ENCODE results near the gene ARL2BP.
A peak's percentile ranks its signal among the peaks of the same experiment; 100 is the strongest.

DNA sequence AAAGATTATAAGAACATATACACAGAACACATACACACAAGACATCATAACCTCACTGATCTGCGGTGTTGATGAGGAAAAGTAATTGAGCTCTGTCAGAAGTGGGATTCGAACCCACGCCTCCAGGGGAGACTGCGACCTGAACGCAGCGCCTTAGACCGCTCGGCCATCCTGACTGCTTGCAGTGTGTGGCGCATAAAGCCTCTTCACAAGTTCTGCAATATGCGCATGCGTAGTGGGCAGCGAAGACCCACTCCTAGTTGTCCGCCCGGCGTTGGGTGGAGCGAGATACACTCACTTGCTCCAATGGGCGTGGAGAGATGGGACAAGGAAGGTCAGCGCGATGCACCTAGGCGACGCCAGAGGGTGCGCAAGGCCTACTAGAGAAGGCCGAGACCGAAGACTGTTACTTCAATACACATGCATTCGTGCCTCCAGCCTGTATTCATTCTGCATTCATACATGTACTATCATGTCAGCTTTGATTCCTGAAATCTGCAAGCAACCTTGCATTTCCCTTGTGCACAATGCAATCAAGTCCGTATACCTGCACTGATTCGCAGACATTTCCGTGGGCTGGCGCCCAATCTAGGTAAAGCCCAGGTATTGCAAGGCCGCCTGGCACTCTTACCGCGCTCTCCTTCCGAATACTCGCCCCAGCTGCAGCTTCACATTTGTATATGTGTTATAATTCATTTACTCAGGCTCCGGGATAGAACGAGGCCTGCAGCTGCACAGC is 55.5 kb downstream of the ARL2BP start:
- TF ChIP-seq IKZF1 (conservative IDR thresholded peaks at IDR 0.05), result peak; percentile 8; the same call in 1 of the 2 replicates
- TF ChIP-seq, protein P1, sequence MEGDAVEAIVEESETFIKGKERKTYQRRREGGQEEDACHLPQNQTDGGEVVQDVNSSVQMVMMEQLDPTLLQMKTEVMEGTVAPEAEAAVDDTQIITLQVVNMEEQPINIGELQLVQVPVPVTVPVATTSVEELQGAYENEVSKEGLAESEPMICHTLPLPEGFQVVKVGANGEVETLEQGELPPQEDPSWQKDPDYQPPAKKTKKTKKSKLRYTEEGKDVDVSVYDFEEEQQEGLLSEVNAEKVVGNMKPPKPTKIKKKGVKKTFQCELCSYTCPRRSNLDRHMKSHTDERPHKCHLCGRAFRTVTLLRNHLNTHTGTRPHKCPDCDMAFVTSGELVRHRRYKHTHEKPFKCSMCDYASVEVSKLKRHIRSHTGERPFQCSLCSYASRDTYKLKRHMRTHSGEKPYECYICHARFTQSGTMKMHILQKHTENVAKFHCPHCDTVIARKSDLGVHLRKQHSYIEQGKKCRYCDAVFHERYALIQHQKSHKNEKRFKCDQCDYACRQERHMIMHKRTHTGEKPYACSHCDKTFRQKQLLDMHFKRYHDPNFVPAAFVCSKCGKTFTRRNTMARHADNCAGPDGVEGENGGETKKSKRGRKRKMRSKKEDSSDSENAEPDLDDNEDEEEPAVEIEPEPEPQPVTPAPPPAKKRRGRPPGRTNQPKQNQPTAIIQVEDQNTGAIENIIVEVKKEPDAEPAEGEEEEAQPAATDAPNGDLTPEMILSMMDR (IDR thresholded peaks at IDR 0.05 in 2 of 3, conservative IDR thresholded peaks at IDR 0.05 in 1 of 3; ENCODE audit: control insufficient read depth in 2 of 3, extremely low read depth in 1 of 3, insufficient read depth in 1 of 3, low read depth in 3 of 3, low read length in 3 of 3), result peak; percentile 95 to 99 (median 99); a peak in 5 of 6 replicates
- peak; percentile 65 for TF ChIP-seq NRF1 (conservative IDR thresholded peaks at IDR 0.05; ENCODE audit: low read depth, low read length)
- TF ChIP-seq POLR2AphosphoS5 (IDR thresholded peaks at IDR 0.05; ENCODE audit: low read length), result no peak
- TF ChIP-seq, protein P2, sequence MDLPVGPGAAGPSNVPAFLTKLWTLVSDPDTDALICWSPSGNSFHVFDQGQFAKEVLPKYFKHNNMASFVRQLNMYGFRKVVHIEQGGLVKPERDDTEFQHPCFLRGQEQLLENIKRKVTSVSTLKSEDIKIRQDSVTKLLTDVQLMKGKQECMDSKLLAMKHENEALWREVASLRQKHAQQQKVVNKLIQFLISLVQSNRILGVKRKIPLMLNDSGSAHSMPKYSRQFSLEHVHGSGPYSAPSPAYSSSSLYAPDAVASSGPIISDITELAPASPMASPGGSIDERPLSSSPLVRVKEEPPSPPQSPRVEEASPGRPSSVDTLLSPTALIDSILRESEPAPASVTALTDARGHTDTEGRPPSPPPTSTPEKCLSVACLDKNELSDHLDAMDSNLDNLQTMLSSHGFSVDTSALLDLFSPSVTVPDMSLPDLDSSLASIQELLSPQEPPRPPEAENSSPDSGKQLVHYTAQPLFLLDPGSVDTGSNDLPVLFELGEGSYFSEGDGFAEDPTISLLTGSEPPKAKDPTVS (IDR thresholded peaks at IDR 0.05; ENCODE audit: low read depth, low read length), result no peak
- peak; percentile 77 for TF ChIP-seq SP1 (IDR thresholded peaks at IDR 0.05; ENCODE audit: low read depth, low read length)
- no peak for TF ChIP-seq MXI1 (IDR thresholded peaks at IDR 0.05; ENCODE audit: low read depth, low read length)
- TF ChIP-seq EP300 (IDR thresholded peaks at IDR 0.05; ENCODE audit: borderline replicate concordance in 1 of 2, control insufficient read depth in 1 of 2, low read depth in 2 of 2, low read length in 2 of 2), result peak in 1 of 2 experiments; percentile 83; a peak in 1 of 4 replicates
- no peak for TF ChIP-seq CREB1 (IDR thresholded peaks at IDR 0.05; ENCODE audit: low read depth)
- TF ChIP-seq TCF7 (IDR thresholded peaks at IDR 0.05; ENCODE audit: borderline replicate concordance), result no peak
- no peak for TF ChIP-seq POLR2AphosphoS2 (IDR thresholded peaks at IDR 0.05; ENCODE audit: low read depth, low read length)
- TF ChIP-seq NFIC (IDR thresholded peaks at IDR 0.05; ENCODE audit: low read depth, low read length), result no peak
